ENCODE results near the gene ARF1.

GRCh38 chr1:228081578-228082213, 812 bp upstream of the ARF1 start:
- TF ChIP-seq, protein P1, sequence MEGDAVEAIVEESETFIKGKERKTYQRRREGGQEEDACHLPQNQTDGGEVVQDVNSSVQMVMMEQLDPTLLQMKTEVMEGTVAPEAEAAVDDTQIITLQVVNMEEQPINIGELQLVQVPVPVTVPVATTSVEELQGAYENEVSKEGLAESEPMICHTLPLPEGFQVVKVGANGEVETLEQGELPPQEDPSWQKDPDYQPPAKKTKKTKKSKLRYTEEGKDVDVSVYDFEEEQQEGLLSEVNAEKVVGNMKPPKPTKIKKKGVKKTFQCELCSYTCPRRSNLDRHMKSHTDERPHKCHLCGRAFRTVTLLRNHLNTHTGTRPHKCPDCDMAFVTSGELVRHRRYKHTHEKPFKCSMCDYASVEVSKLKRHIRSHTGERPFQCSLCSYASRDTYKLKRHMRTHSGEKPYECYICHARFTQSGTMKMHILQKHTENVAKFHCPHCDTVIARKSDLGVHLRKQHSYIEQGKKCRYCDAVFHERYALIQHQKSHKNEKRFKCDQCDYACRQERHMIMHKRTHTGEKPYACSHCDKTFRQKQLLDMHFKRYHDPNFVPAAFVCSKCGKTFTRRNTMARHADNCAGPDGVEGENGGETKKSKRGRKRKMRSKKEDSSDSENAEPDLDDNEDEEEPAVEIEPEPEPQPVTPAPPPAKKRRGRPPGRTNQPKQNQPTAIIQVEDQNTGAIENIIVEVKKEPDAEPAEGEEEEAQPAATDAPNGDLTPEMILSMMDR (IDR thresholded peaks at IDR 0.05), result no peak
- no peak for TF ChIP-seq POLR2A (IDR thresholded peaks at IDR 0.05)
